ENCODE data around the gene CALD1. TPM values are rescaled to one million over a fixed set of nuclear protein-coding genes. Genes with fewer than 3 reads are reported as not detected.

The CALD1 gene
- polyA plus RNA-seq, 4 donors: 217 to 273 (median 247) TPM

- no peak for DNase-seq (ENCODE audit: low read depth in 4 of 4, low spot score in 2 of 4)
Measured at GRCh38 chr7:134852625-134853024, 73.2 kb downstream of the CALD1 start.

DNA sequence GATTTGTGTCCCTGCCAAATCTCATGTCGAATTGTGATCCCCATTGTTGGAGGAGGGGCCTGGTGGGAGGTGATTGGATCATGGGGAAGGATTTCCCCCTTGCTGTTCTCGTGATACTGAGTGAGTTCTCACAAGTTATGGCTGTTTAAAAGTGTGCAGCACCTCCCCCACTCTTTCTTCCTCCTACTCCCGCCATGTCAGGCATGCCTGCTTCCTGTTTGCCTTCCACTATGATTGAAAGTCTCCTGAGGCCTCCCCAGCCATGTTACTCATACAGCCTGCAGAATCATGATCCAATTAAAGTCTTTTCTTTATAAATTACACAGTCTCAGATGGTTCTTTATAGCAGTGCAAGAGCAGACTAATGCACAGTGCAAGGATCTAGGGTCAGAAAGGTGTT is 75.4 kb downstream of the CALD1 start:
- no peak for DNase-seq (ENCODE audit: low read depth in 4 of 4, low spot score in 2 of 4)

GRCh38 chr7:134855442-134855841 is 76.0 kb downstream of the CALD1 start:
- no peak for DNase-seq (ENCODE audit: low read depth in 4 of 4, low spot score in 2 of 4)

DNA sequence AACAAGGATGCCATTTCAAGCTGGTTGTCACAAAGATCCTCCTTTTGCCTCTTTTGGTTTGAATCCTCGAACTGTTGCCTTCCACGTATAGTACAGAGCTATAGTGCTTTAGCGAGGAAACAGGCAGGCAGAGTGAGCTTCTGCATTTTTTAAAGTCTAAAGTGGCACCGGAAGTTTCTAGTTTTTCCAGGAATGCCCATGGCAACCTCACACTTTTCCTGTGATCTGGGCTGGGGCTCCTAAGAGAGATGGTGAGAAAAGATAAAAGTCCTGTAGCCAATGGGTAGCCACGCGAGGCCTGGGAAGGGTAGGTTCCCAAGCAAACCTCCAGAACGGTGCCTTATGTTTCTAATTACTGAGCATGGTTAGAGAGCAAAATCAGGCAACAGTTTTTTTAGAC is 76.7 kb downstream of the CALD1 start:
- no peak for DNase-seq (ENCODE audit: low read depth in 4 of 4, low spot score in 2 of 4)

GRCh38 chr7:134856691-134857090 is 77.3 kb downstream of the CALD1 start:
- no peak for DNase-seq (ENCODE audit: low read depth in 4 of 4, low spot score in 2 of 4)

DNA sequence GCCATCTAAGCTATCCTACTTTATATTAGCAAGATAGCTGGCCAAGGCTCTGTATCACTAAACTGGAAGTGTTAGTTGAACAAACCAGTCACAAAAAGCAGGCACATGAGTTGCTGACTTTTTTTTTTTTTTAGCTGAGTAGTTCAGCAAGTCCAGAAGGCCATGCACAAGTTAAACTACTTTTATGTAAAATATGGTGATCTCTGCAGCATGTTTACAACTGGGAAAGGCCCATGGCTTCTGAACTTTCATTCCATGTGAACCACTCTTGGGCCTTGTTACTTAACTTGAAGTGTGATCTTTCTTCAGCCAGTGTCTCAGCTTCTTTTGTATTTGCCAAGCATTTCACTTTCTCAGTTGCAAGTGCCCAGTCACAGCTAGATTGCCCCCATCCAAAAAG is 78.5 kb downstream of the CALD1 start:
- no peak for DNase-seq (ENCODE audit: low read depth in 4 of 4, low spot score in 2 of 4)

GRCh38 chr7:134859783-134860182 is 80.3 kb downstream of the CALD1 start:
- no peak for DNase-seq (ENCODE audit: low read depth in 4 of 4, low spot score in 2 of 4)

GRCh38 chr7:134865001-134865845 is 85.8 kb downstream of the CALD1 start:
- no peak for DNase-seq (ENCODE audit: low read depth in 4 of 4, low spot score in 2 of 4)

DNA sequence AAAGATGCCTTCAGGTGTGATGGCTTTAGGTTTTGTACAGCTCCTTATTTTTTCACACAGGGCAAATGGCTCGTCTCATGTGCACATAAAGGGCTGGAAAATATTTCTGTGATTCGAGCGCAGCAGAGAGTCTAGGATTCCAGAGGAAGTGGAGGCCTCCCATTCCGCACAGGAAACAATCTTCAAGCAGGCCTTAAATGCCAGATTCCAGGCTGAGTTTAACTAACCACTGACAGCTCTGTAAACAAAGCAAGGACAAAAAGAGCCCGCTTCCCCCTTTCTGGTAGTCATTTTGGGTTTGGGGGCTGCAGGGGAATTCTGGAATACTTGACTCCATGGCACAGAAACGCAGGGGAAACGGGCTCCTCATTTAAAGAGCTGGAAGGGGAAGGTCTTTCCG is 87.2 kb downstream of the CALD1 start:
- DNase-seq (ENCODE audit: low read depth in 4 of 4, low spot score in 2 of 4): peak in 2 of 4 donors; percentile 42 to 56

DNA sequence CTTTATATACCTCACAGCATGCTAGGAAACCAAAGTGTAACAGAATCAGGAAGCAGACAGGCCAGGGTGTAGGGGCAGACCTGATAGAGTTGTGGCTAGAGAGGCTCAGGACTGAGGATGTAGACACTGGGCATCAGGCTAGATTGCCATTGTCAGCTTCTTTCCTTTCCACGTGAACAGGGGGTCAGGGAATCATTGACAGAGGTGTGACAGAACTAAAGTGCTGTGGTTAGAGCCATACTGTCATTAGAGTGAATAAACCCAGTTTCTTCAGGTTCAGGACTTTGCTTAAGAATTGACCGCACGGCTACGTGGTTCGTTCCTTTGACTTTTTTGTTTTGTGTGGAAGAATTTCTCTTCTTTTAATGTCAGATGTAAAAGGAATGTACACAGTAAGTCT is 90.7 kb downstream of the CALD1 start:
- DNase-seq (ENCODE audit: low read depth in 4 of 4, low spot score in 2 of 4): no peak

DNA sequence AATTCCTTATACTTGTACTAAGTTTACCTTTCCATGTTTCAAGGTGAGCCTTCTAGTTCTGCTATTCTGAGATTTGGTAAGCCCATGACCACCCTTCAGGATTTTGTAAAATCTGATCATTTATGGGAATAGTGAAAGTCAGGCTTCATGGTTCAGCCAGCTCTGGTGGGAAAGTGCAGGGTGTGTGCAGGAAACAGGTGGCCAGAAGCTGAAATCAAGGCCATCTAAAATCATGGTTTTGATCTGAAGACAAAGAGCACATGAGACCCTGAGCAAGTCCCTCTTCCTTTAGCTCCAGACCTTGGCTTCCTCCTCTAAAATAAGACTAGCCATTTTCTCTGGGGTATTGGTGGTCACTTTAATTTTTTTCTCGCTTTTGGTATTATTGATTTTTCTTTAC is 91.3 kb downstream of the CALD1 start:
- no peak for DNase-seq (ENCODE audit: low read depth in 4 of 4, low spot score in 2 of 4)

DNA sequence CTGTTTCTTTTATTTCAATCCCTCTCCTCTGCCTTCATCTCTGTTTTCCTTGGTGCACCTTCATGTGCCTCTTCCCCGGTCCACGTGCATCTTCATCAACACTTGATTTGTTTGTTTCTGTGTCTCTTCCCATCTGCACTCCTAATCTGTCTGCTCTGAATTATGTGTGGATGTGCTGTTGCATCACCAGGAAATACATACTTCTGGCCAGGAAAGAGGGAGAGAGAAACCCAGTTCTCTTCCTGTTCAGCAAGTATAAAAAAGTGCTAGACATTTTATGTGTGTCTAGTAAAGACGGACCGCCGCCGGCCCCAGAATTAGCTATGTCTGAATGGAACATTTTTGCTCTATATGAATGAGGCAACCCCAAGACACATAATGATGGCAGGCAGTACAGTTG is 93.8 kb downstream of the CALD1 start:
- DNase-seq (ENCODE audit: low read depth in 4 of 4, low spot score in 2 of 4): no peak

GRCh38 chr7:134874407-134874806 is 95.0 kb downstream of the CALD1 start:
- no peak for DNase-seq (ENCODE audit: low read depth in 4 of 4, low spot score in 2 of 4)

GRCh38 chr7:134875867-134876266 is 96.4 kb downstream of the CALD1 start:
- DNase-seq (ENCODE audit: low read depth in 4 of 4, low spot score in 2 of 4): no peak

DNA sequence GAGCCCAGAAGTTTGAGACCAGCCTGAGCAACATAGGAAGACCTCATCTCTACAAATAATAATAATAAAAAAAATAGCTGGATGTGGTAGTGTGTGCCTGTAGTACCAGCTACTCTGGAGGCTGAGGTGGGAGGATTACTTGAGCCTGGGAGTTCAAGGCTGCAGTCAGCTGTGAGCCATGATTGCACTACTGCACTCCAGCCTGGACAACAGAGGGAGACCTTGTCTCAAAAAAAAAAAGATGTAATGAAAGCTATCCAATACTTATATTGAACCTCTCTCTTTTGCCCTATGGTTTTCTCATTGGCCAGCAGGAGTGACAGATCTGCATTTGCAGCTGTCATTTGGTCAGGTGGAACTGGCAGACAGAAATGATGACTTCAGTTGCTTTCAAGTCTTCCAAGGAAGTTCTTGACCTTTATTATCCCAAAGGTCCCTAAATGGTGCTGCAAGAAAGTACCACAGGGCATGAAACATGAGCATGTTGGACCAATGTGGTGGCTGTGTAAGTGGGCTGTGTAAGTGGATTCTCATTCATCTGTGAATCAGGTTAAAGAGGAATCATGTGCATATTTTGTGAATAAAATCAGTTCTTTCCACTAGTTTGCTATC is 99.4 kb downstream of the CALD1 start:
- no peak for DNase-seq (ENCODE audit: low read depth in 4 of 4, low spot score in 2 of 4)

GRCh38 chr7:134879815-134880475 is 100.5 kb downstream of the CALD1 start:
- DNase-seq (ENCODE audit: low read depth in 4 of 4, low spot score in 2 of 4): no peak

DNA sequence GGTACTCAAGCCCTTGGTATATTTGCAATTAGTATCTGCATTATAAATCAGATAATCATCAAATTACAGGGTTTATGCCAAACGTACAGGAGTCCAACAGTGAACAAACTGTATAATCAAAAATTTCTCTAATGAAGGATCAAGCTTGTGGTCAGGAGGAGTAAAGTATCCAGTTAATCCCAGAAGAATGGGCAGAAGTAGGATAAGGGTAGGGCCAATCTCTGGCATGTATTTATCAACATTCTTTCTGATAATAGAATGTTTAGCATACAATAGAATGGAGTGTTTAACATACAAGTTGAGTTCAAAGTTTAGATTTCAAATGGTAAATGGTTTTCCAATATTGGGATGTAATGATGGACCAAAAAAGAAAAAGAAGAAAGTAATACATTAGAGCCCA is 103.0 kb downstream of the CALD1 start:
- DNase-seq (ENCODE audit: low read depth in 4 of 4, low spot score in 2 of 4): no peak

- no peak for DNase-seq (ENCODE audit: low read depth in 4 of 4, low spot score in 2 of 4)
Measured at GRCh38 chr7:134885967-134886352, 106.5 kb downstream of the CALD1 start.

DNA sequence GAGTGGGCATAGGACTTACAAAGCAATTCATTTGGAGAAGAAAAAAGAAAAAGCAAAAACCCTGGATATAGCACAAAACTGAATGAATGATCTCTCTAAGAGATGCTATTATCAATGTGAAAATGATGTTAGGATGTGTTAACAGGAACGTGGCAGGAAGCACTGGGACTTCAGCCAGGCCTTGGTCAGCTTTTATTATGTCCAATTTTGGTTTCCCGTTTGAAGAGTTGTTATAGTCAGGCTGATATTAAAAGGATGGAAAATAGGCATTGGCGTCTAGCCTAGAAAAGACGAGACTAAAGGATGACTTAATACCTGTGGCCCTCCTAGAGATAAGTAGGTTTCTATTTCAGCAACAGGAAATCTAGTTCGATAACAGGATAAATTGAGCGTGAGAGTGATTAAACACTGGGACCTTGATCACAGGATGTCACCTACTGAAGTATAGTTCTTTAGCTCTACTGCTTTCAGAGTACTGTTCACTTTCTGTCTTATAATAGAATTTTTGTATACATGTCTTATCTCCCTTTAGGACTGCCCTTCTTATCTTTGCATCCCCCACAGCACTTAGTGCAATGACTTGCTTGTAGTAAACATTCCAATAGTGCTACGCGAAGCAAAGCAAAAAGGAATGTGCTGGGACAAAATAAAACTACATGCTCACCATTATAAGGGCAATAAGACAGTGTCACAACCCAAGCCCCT is 107.1 kb downstream of the CALD1 start:
- no peak for DNase-seq (ENCODE audit: low read depth in 4 of 4, low spot score in 2 of 4)

- no peak for DNase-seq (ENCODE audit: low read depth in 4 of 4, low spot score in 2 of 4)
Measured at GRCh38 chr7:134887523-134887922, 108.1 kb downstream of the CALD1 start.

DNA sequence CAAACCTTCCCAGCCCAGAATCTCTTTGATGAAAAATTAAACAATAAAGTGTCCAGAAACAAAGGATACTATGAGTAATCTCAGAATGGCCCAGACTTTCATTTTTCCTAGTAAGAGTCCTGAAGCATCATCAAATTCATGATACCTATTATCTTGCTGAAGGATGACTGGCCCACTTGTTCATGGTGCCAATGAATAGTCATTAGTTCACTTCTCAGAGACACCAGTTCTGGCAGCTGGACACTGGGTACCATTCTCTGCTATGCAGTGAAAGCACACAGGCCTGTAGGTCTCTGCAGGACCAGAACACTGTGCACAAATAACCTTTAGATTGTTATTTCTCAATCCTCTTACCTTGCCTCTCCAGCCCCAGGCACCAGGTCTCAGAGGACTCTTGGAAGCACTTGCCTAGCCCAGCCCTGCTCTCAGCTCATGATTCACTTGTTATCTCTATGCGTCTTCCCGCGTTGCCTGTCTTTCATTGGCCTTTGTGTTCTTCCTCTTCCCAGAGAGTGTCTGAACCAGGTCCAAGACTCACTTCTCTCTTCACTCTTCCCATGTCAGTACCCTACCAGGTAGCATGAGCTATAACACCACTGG is 108.8 kb downstream of the CALD1 start:
- no peak for DNase-seq (ENCODE audit: low read depth in 4 of 4, low spot score in 2 of 4)

Data from left renal cortex interstitium (tissue), 4 donors.